Measurements from ENCODE around the gene GOLGA8R. TPM values are rescaled to one million over a fixed set of nuclear protein-coding genes. Genes with fewer than 3 reads are reported as not detected.
"Not testable (repeated sequence)": the region's sequence is repeated elsewhere in the genome, so short reads cannot be mapped to it uniquely, and the experiment has no call there.

GOLGA8R gene
- total RNA-seq (2014; rRNA removed; shearing (Covaris generic)) = not detected in 2 replicates

GRCh38 chr15:30414160-30414559, at the start of gene GOLGA8R:
Gene GOLGA8R (minus strand): TSS chr15:30414260. CDS start chr15:30414162, 98 bp downstream.
- not testable (repeated sequence) for DNase-seq (ENCODE audit: low spot score)

- DNase-seq (ENCODE audit: low spot score) = not testable (repeated sequence)
Measured at GRCh38 chr15:30463849-30464248, 49.8 kb upstream of the GOLGA8R start.

- DNase-seq (ENCODE audit: low spot score) = not testable (repeated sequence)
Measured at GRCh38 chr15:30462176-30462575, 48.1 kb upstream of the GOLGA8R start.

GRCh38 chr15:30452702-30453101, 38.6 kb upstream of the GOLGA8R start:
- DNase-seq (ENCODE audit: low spot score) = not testable (repeated sequence)

- DNase-seq (ENCODE audit: low spot score) = not testable (repeated sequence)
Measured at GRCh38 chr15:30438348-30438747, 24.3 kb upstream of the GOLGA8R start.

GRCh38 chr15:30435878-30436277, 21.8 kb upstream of the GOLGA8R start:
- DNase-seq (ENCODE audit: low spot score) = not testable (repeated sequence)

GRCh38 chr15:30420723-30421122, 6.7 kb upstream of the GOLGA8R start:
- not testable (repeated sequence) for DNase-seq (ENCODE audit: low spot score)

- not testable (repeated sequence) for DNase-seq (ENCODE audit: low spot score)
Measured at GRCh38 chr15:30407636-30408035, 6.4 kb downstream of the GOLGA8R start.

- not testable (repeated sequence) for DNase-seq (ENCODE audit: low spot score)
Measured at GRCh38 chr15:30398988-30399387, 15.1 kb downstream of the GOLGA8R start.

GRCh38 chr15:30393664-30393991, 20.4 kb downstream of the GOLGA8R start:
- not testable (repeated sequence) for DNase-seq (ENCODE audit: low spot score)

- not testable (repeated sequence) for DNase-seq (ENCODE audit: low spot score)
Measured at GRCh38 chr15:30392766-30393663, 21.0 kb downstream of the GOLGA8R start, which contains the start of gene CHRFAM7A. Gene CHRFAM7A (minus strand): TSS chr15:30393540. CDS start chr15:30383351, 10,189 bp downstream.

GRCh38 chr15:30386318-30386887, 27.7 kb downstream of the GOLGA8R start:
- DNase-seq (ENCODE audit: low spot score) = not testable (repeated sequence)

GRCh38 chr15:30377082-30377413, 37.0 kb downstream of the GOLGA8R start:
- DNase-seq (ENCODE audit: low spot score) = not testable (repeated sequence)

- not testable (repeated sequence) for DNase-seq (ENCODE audit: low spot score)
Measured at GRCh38 chr15:30376375-30377081, 37.5 kb downstream of the GOLGA8R start.

- not testable (repeated sequence) for DNase-seq (ENCODE audit: low spot score)
Measured at GRCh38 chr15:30375872-30376271, 38.2 kb downstream of the GOLGA8R start.

GRCh38 chr15:30374862-30375261, 39.2 kb downstream of the GOLGA8R start:
- not testable (repeated sequence) for DNase-seq (ENCODE audit: low spot score)

- DNase-seq (ENCODE audit: low spot score) = not testable (repeated sequence)
Measured at GRCh38 chr15:30368271-30368670, 45.8 kb downstream of the GOLGA8R start.

GRCh38 chr15:30367246-30367645, 46.8 kb downstream of the GOLGA8R start:
- not testable (repeated sequence) for DNase-seq (ENCODE audit: low spot score)

GRCh38 chr15:30361404-30361803, 52.7 kb downstream of the GOLGA8R start:
- DNase-seq (ENCODE audit: low spot score) = not testable (repeated sequence)

GRCh38 chr15:30360990-30361389, 53.1 kb downstream of the GOLGA8R start:
- not testable (repeated sequence) for DNase-seq (ENCODE audit: low spot score)

- not testable (repeated sequence) for DNase-seq (ENCODE audit: low spot score)
Measured at GRCh38 chr15:30355043-30355442, 59.0 kb downstream of the GOLGA8R start.

All from HT-29 (cell line).